GM10266 (cell line): Measurements from ENCODE around the gene TRIM15.

ENCODE experiments used
- DNase-seq: peaks from one replicate; pipeline ENCODE4 v3.0.0; 2012; ENCODE audit errors: extremely low spot score
- CTCF ChIP-seq: IDR thresholded peaks from 2 replicates; pipeline ENCODE4 v1.5.1; 2012; ENCODE audit warnings: mild to moderate bottlenecking, low read depth; ENCODE audit not compliant: control insufficient read depth, insufficient read depth; ENCODE audit errors: missing control alignments

Gene TRIM15

DNA sequence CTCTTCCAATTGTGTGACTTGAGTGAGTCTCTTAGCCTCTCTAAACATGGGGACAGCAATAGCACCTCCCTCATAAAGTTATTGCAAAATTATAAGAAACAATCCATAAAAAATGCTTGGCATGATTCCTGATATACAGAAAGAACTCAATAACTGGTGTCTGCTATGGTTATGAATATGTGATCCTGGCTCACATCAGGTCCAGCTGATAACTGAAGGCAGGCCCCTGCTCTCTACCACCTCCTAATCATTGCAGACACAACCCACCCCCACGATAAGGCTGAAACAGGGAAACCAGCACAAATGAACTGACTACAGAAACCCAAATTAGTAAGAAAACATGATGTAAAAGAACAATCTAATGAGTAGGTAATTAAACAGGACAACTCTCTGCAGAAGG is 5.4 kb downstream of the TRIM15 start:
- no peak for TF ChIP-seq CTCF
- no peak for DNase-seq

GRCh38 chr6:30169658-30170614 is 6.6 kb downstream of the TRIM15 start:
- TF ChIP-seq CTCF, result peak; percentile 77
- DNase-seq, result peak; percentile 76

- no peak for TF ChIP-seq CTCF
- DNase-seq, result no peak
Measured at GRCh38 chr6:30171677-30172471, 8.5 kb downstream of the TRIM15 start.

DNA sequence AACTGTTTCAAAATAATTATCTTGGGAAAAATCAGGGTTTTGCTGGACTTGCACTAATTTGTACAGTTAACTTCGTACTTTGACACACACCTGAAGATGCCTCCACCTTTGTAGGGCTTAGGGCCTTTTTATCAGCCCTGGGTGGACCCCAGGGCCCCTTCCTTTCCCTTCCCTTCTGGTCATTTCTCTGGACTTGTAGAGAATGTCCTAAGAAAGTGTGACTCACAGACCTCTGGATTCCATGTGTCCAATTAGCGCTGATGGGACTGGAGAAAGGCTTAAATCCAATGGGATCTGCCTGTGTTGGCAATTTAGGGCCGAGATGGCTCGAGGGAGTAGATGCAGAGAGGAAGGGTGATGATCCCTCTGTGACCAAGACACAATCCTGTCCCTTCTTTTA is 9.3 kb downstream of the TRIM15 start:
- no peak for TF ChIP-seq CTCF
- no peak for DNase-seq

DNA sequence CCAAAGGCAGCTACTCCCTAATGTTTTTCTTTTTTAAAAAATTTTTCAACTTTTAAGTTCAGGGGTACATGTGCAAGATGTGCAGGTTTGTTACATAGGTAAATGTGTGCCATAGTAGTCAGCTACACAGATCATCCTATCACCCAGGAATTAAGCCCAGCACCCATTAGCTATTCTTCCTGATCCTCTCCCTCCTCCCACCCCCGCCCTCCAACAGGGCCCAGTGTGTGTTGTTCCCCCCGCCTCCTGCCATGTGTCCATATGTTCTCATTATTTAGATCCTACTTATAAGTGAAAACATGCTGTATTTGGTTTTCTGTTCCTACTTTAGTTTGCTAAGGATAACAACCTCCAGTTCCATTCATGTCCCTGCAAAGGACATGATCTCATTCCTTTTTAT is 12.4 kb downstream of the TRIM15 start:
- DNase-seq, result no peak
- no peak for TF ChIP-seq CTCF

DNA sequence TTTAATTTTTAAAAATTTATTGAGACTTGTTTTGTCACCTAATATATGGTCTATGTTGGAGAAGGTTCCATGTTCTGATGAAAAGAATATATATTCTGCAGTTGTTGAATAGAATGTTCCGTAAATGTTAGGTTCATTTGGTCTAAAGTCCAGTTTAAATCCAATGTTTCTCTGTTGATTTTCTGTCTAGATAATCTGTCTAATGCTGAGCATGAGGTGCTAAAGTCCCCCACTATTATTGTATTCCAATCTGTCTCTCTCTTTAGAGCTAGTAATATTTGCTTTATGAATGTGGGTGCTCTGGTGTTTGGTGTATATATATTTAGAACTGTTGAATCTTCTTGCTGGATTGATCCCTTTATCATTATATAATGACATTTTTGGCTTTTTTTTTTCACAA is 15.5 kb downstream of the TRIM15 start:
- TF ChIP-seq CTCF, result no peak
- DNase-seq, result no peak
